ENCODE results near the gene HBS1L.

Gene HBS1L

DNA sequence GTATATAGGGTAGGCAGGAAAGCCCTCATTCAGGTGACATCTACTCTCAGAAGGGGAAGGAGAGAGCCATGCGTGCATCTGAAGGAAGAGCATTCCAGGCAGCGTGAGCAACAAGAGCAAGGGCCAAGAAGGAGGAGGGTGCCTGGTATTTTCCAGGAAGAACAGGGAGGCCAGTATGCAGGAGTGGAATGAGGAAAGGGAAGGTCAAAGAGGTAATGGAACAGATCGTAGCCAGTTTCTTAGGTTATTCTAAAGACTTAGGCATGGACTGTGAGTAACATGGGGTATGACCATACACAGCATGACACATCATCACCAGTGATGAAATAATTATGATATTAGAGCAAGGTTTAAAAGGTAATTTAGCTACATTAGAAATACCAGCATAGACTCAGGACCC, 128.8 kb downstream of the HBS1L start:
- Mint-ChIP-seq H3K36me3 (ENCODE audit: low read depth) (no peaks in the 10 kb centered on the region), H3K27me3 (no peaks in the 10 kb centered on the region), H3K4me3 (no peak overlapping the region), H3K4me1 (no peaks in the 10 kb centered on the region), H3K9me3 (no peaks in the 10 kb centered on the region), H3K27ac (no peak overlapping the region)
- ATAC-seq (no peak), DNase-seq (no peak)

- no peak for ATAC-seq
- H3K4me1 Mint-ChIP-seq = no peaks in the 10 kb centered on the region
Observed at GRCh38 chr6:134921721-134922261, 132.8 kb downstream of the HBS1L start.

DNA sequence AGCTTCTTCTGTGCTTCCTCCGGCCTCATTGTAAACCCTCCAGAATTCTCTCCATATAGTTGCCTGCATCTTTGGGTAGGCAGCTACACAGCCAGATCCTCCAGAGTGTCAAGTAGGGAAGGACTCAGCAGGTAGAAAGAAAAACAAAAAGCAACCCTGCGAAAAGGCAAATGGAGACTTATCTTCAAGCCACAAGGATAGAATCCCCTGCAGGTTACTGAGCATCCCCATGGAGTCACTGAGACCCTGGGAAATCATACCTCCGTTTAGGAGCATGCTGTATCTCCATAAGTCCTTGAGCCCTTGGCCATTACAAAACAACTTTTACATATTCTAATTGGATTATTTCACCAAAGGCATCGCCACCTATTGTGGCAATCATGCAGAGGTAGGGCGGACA, 133.3 kb downstream of the HBS1L start:
- Mint-ChIP-seq H3K4me3 (no peak overlapping the region), H3K36me3 (ENCODE audit: low read depth) (no peaks in the 10 kb centered on the region), H3K27ac (no peak overlapping the region), H3K9me3 (no peaks in the 10 kb centered on the region), H3K4me1 (no peaks in the 10 kb centered on the region), H3K27me3 (no peaks in the 10 kb centered on the region)
- no peak for ATAC-seq
- DNase-seq = no peak

More at GRCh38 chr6:134921721-134922261, 132.8 kb downstream of the HBS1L start:
- DNase-seq = no peak
- H3K9me3 Mint-ChIP-seq = no peaks in the 10 kb centered on the region
- H3K27ac Mint-ChIP-seq = no peak overlapping the region
- H3K4me3 Mint-ChIP-seq = no peak overlapping the region
- H3K36me3 Mint-ChIP-seq (ENCODE audit: low read depth) = no peaks in the 10 kb centered on the region
- H3K27me3 Mint-ChIP-seq = no peaks in the 10 kb centered on the region

GRCh38 chr6:134920422-134920821, 134.2 kb downstream of the HBS1L start:
- DNase-seq (no peak), ATAC-seq (no peak)
- H3K4me1 Mint-ChIP-seq = no peaks in the 10 kb centered on the region
- H3K4me3 Mint-ChIP-seq = no peak overlapping the region
- H3K36me3 Mint-ChIP-seq (ENCODE audit: low read depth) = no peaks in the 10 kb centered on the region
- H3K27ac Mint-ChIP-seq = no peak overlapping the region
- H3K9me3 Mint-ChIP-seq = no peaks in the 10 kb centered on the region
- no peaks in the 10 kb centered on the region for H3K27me3 Mint-ChIP-seq

DNA sequence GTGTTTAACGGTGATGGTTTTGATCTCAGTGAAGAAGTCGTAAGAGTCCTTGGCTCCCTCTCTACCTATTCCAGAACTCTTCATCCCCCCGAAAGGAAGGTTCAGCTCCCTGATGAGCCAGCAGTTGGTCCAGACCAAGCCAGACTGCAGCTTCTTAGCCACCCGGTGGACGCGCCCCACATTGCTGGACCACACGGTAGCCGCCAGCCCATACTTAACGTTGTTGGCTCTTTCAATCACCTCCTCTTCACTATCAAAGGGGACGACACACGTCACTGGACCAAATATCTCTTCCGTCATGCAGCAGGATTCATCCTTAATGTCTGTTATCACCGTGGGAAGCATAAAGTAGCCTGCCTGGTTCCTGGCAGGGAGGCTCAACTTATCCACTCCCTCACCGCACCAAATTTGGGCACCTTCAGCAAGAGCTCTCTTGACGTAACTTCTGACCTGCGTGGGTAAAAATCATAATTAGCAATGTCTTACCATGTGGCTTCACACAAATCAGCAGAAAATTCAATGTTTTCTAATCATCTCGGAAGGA, 136.1 kb downstream of the HBS1L start:
- Mint-ChIP-seq H3K27me3 (no peaks in the 10 kb centered on the region), H3K4me1 (no peaks in the 10 kb centered on the region), H3K9me3 (no peaks in the 10 kb centered on the region), H3K4me3 (no peak overlapping the region), H3K36me3 (ENCODE audit: low read depth) (no peaks in the 10 kb centered on the region), H3K27ac (no peak overlapping the region)
- DNase-seq (no peak), ATAC-seq (no peak)

GRCh38 chr6:134911547-134911946, 143.1 kb downstream of the HBS1L start:
- Mint-ChIP-seq H3K27me3 (peaks cover 2% of the 10 kb centered on the region), H3K36me3 (ENCODE audit: low read depth) (no peaks in the 10 kb centered on the region), H3K4me3 (no peak overlapping the region), H3K9me3 (no peaks in the 10 kb centered on the region), H3K27ac (no peak overlapping the region), H3K4me1 (no peaks in the 10 kb centered on the region)
- no peak for DNase-seq
- no peak for ATAC-seq

DNA sequence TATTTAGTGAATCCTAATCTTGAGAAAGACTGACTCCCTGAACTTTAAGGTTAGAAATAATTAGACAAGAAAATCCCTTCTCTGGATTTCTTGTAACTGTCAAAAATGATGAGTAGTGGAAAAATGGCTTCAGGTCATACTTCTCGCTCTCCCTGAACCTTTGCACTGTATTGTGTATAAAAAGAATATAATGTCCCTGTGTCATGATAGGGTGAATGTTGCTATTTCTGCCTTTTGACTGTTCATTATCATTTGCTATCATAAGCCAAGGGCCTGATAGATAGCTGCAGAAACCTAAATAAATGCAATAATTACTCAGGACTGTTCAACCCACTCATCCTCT, 144.1 kb downstream of the HBS1L start:
- Mint-ChIP-seq H3K27ac (no peak overlapping the region), H3K4me3 (no peak overlapping the region), H3K36me3 (ENCODE audit: low read depth) (no peaks in the 10 kb centered on the region), H3K27me3 (peaks cover 2% of the 10 kb centered on the region), H3K4me1 (no peaks in the 10 kb centered on the region), H3K9me3 (no peaks in the 10 kb centered on the region)
- DNase-seq (no peak), ATAC-seq (no peak)

All from activated naive CD8-positive, alpha-beta T cell treated with anti-CD3 and anti-CD28 coated beads, Interleukin-2, amount 50 U/mL, for 24 hours (primary cell).